Eye (tissue), 1 donor: Measurements from ENCODE around the gene KIF26B.
A peak's percentile ranks its signal among the peaks of the same experiment; 100 is the strongest.
"Not testable (repeated sequence)": the region's sequence is repeated elsewhere in the genome, so short reads cannot be mapped to it uniquely, and the experiment has no call there.

Source experiments
- DNase-seq: peaks from one replicate; pipeline ENCODE4 v3.0.0-alpha.2; 2015

Gene KIF26B

GRCh38 chr1:245290836-245291235 lies 136.1 kb downstream of the KIF26B start:
- DNase-seq, result no peak

- DNase-seq, result no peak
Measured at GRCh38 chr1:245291351-245291750, 136.6 kb downstream of the KIF26B start.

GRCh38 chr1:245292141-245292540 lies 137.4 kb downstream of the KIF26B start:
- DNase-seq, result no peak

DNA sequence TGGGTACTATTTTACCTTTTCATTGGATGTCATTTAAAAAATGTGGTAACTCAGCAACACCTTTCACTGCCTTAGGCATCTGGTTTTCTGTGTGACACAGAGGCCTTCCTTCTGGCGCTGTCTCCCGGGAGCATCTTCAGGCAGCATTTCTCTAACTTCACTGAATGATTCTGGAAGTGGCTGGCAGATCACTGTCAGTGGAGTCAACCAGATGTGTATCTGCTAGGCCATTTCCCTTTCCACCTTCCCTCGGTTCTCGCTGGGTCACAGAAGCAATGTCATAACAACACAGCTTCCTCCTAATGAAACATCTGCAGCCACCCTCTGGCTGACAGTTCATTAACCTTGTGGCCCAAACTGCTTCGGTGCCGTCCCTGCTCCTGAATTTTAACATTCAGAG lies 137.8 kb downstream of the KIF26B start:
- no peak for DNase-seq

DNA sequence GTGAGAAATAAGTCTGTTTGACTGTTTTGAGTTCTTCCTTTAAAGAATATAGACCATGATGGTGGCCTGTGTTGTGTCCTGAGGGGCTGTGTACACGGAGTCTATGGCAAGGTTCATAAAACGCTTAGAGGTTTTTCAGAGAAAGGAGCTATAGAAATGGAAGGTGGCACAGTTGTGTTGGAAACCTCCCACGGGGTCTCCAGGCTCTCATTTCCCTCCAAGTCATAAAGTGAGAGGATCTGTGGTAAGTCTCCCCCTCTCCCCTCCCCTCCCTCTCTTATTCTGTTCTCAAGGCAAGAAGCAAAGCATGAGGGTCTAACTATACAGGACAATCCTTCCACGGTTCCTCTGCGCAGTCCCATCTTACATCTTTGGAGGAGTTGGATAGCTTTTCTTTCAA lies 139.2 kb downstream of the KIF26B start:
- DNase-seq, result no peak

DNA sequence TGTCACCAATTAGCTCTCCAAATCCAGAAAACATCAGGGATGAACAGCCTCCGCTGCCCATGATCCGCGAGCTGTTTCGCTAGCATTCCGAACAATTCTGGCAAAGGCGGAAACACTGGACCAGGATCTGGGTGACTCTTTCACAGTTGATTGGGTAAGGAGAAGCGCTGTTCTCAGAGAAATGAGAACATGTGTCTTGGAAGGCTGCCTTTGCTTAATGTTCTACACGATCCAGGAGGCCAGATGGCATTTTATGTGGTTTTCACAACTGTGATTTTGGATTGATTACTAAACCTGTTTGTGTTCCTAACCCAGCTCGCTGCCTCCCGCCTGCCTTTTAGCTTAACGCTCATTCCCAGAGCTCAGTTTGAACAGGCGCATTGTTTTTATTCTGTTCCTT lies 144.0 kb downstream of the KIF26B start:
- DNase-seq, result peak; percentile 73

DNA sequence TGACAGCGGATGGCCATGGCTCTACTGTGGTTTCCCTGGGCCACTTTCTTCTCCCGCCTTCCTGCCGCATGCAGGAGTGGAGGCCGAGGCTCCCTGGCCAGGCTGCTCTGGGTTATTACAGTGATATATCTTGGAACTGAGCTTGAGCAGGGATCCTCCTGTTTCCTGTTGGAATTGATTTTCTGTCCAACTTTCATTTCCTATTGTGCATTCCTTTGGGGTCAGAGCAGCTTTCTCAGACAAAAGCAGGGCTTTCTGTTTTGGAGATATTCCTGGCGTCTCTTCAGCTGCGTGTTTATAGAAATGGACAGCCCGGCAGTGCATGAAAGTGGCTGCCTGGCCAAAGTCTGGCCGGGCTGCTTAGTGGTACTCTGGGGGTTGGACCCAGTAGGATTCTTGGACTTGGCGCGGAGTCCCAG lies 146.4 kb downstream of the KIF26B start:
- DNase-seq, result peak; percentile 80

- no peak for DNase-seq
Measured at GRCh38 chr1:245301921-245302320, 147.1 kb downstream of the KIF26B start.

GRCh38 chr1:245304698-245305097 lies 149.9 kb downstream of the KIF26B start:
- DNase-seq, result no peak

- DNase-seq, result no peak
Measured at GRCh38 chr1:245306020-245306419, 151.2 kb downstream of the KIF26B start.

GRCh38 chr1:245306628-245307410 lies 152.0 kb downstream of the KIF26B start:
- DNase-seq, result no peak

DNA sequence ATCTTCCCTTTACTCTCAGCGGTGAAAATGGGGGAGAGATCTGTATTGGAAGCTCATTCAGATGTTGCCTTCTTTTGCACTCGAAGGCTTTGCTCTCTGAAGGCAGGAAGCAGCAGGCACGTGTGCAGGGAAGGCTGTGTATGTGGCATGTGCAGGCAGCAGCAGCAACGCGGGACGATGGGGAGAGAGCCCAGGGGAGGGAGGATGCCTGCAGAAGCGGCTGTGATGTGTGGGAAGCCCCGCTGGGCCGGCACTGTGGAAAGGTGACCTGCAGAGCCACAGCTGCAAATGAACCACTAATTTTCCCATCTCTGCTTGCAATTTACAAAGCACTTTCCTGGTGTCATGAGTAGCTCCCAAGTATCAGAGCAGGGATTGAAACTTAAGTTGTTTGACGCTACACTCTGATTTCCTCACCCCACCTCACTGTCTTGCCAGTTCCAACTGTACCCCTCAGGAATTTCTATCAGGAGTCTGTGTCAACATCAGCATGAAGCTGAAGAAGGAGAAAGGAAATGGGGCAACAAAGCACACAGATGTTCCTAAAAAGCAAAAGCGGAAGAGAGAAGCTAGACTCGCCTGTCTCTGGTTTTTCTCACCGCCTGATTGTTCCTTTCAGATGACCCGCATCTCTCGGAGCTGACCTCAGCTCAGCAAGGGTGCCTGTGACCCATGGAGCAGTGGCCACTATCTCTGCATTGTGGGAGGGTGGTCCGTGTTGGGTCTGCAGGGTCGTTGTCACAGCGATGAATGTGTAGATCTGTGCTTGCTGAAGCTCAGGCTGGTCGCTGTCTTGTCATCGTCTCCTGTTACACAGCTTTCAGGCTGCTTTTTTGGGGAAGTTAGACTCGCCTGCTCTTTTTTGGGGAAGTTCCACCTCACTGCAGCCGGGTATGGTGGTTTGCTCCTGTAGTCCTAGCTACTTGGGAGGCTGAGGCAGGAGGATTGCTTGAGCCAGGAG lies 156.1 kb downstream of the KIF26B start:
- peak; percentile 72 for DNase-seq

GRCh38 chr1:245311887-245312536 lies 157.2 kb downstream of the KIF26B start:
- DNase-seq, result no peak

DNA sequence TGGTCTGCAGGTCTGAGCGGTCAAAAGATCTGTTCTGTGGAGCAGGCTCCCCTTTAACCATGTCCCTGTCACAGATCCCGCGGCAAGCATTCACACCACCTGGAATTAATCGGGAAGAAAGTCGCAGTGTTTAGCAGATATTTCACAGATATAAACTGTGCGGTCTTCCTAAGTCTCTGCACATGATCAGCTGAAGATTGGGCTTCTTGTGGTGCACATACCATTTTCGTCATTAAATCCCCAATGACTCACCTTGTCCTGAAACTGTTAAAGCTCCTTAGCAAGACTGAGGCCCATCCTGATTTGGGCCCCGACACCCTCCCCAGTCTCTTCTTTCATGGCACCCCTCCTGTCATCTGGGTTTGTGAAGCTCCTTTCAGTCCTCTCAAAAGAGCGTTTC lies 158.8 kb downstream of the KIF26B start:
- DNase-seq, result no peak

GRCh38 chr1:245316784-245317183 lies 162.0 kb downstream of the KIF26B start:
- no peak for DNase-seq

DNA sequence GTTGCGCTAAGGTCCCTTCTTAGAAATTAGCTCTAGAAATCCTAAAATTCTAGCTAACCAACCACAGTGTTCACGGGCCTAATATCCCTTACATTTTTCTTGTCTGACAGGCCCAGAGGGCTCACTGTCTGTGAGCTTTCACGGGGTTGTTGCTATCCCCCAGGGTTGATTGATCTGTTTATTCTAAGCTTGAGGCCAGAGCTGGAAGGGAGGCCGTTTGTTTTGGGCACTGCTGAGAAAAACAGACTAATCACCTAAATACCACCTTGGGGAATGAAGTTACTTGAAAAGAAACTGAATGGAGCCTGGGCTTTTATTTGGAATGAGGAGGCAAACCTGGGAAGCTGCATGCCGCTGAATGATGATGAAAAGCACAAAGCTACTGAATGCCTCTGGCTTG lies 162.4 kb downstream of the KIF26B start:
- DNase-seq, result no peak

- DNase-seq, result no peak
Measured at GRCh38 chr1:245319094-245319493, 164.3 kb downstream of the KIF26B start.

GRCh38 chr1:245322673-245323072 lies 167.9 kb downstream of the KIF26B start:
- no peak for DNase-seq

DNA sequence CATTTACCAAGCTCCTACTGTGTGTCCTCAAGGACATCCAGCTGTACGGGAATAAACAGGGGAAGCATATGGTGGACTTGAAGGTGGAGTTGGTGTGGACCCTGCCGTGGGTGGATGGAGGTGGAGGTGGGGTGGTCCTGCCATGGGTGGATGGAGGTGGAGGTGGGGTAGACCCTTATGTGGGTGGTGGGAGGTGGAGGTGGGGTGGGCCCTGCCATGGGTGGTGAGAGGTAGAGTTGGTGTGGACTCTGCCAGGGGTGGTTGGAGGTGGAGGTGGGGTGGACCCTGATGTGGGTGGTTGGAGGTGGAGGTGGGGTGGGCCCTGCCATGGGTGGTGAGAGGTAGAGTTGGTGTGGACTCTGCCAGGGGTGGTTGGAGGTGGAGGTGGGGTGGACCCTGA lies 169.0 kb downstream of the KIF26B start:
- DNase-seq, result not testable (repeated sequence)

DNA sequence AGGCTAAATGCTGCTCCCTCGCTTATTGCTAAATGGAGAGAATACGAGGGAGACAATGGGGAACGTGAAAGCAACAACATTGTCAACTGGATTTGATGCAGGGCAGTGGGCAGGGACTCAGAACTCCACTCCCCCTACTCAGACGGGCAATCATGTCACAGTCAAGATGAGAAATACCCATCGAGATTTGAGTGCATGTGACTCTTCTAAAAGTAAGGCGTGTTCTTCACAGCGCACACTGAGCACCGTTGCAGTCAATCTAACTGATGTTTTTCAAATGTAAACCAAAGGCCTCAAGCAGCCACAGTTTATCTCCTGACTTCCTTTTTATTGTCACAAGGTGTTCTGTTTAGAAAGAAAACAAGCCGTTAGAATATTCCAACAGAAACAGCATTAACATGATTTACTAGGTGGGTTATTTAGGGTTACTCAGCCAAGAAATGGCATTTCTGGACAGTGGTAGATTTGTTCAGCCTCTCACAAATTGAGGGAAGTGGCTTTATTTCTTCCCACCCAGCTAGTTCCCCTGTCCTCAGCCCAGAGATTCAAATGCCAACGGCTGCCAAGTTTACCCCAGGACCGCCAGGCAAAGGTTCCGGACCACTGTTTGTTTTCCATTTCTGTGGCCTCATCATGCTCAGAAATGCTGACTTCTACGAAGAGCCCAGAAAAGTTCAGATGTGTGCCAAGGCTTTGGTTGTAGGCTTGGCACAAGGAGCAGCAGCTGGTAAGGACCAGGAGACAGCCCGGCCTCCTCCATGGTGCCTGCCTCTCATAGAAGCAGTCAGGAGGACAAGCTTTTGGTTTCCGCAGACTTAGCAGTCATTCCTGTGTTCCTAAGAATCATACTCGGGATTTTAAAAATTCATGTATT lies 171.4 kb downstream of the KIF26B start:
- no peak for DNase-seq

DNA sequence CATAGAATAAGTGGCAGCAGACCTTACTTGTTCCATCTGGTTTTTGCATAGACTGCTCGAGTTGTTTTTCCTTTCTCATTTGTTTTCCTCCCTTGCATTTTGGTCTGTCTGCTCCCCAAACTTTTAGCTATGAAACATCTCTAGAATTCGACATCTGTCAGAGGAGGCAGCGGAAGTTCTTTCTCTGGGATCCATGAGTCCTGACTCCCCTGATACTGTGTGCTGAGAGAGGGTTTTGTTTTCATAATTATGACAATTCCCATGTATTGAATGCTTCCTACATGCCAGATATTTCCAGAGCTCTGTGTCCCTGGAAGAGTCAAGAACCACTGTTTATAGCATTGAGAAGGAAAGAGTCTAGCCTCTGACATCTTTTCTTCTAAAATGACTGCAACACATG lies 172.6 kb downstream of the KIF26B start:
- no peak for DNase-seq

DNA sequence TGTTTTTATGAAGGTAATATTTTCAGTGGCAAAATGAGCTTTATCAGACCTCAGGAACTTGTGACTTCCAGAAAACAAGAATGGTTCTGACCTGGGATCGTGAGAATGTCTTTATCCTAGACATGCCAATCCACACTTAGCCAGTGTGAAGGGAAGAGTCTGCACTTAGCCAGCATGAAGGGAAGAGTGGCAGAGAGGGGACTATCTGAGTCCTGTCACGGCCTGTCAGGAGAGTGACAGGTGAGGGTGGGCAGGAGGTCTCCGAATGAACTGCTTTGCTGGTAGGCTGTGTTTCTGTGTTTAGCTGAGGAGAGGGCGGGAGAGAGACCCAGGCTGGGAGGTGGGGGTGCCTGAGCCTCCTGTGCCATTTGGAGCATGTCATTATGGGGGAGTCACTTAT lies 173.1 kb downstream of the KIF26B start:
- no peak for DNase-seq
